ENCODE data around the gene TRERF1.

- TF ChIP-seq CTCF (IDR thresholded peaks at IDR 0.05) (no peak), POLR2A (IDR thresholded peaks at IDR 0.05) (no peak)
Observed at GRCh38 chr6:42322676-42323075, 129.1 kb downstream of the TRERF1 start.

Data from suprapubic skin (tissue), 3 donors.